Esophagus muscularis mucosa (tissue), 4 donors: ENCODE measurements around the gene DPY19L3. TPM values are rescaled to one million over a fixed set of nuclear protein-coding genes. Genes with fewer than 3 reads are reported as not detected.
A peak's percentile ranks its signal among the peaks of the same experiment; 100 is the strongest.
"Not testable (repeated sequence)": the region's sequence is repeated elsewhere in the genome, so short reads cannot be mapped to it uniquely, and the experiment has no call there.

ENCODE experiments used
- DNase-seq: peaks from one replicate; pipeline ENCODE4 v3.0.0-alpha.2; 2017; ENCODE audit errors: extremely low spot score
- H3K27ac ChIP-seq, 4 donors: fragments of 200-600 bp; sonication (generic); replicated peaks in 1 of 4; 1 replicate in 3 of 4; 2 replicates in 1 of 4; pipeline ENCODE4 v1.5.1; 2016 to 2019; ENCODE audit warnings: mild to moderate bottlenecking in 1 of 4
- H3K27me3 ChIP-seq, 4 donors: fragments of 200-600 bp; sonication (generic); one replicate each; pipeline versions ENCODE4 v1.5.1 to v1.6.0; 2016 to 2019
- H3K36me3 ChIP-seq, 4 donors: fragments of 200-600 bp; sonication (generic); one replicate each; pipeline ENCODE4 v1.5.1; 2016 to 2019
- H3K4me1 ChIP-seq, 4 donors: fragments of 200-600 bp; sonication (generic); one replicate each; pipeline ENCODE4 v1.5.1; 2016 to 2019
- H3K4me3 ChIP-seq, 4 donors: fragments of 200-600 bp; sonication (generic); 1 replicate in 2 of 4; 2 replicates in 2 of 4; pipeline ENCODE4 v1.5.1; 2016 to 2019; ENCODE audit warnings: mild to moderate bottlenecking in 4 of 4, moderate library complexity in 1 of 4
- H3K9me3 ChIP-seq, 4 donors: fragments of 200-600 bp; sonication (generic); 1 replicate in 3 of 4; 2 replicates in 1 of 4; pipeline ENCODE4 v1.5.1; 2016 to 2019
- CTCF ChIP-seq, 3 experiments: fragments of 200-600 bp in 2 of 3; fragments of 450-650 bp in 1 of 3; sonication (generic) in 2 of 3; IDR thresholded peaks; one replicate each; pipeline ENCODE4 v1.5.1; 2017 to 2019; ENCODE audit warnings: antibody characterized with exemption in 3 of 3, mild to moderate bottlenecking in 2 of 3, moderate library complexity in 1 of 3
- EP300 ChIP-seq: sonication (generic); formaldehyde crosslinking; IDR thresholded peaks from one replicate; pipeline ENCODE4 v1.6.1; 2017; ENCODE audit warnings: antibody characterized with exemption
- POLR2A ChIP-seq: fragments of 450-650 bp; IDR thresholded peaks from one replicate; pipeline ENCODE4 v1.6.1; 2017; ENCODE audit warnings: antibody characterized with exemption, moderate library complexity, mild to moderate bottlenecking, low read depth
- POLR2AphosphoS5 ChIP-seq, 2 donors: sonication (generic); formaldehyde crosslinking; IDR thresholded peaks; one replicate each; pipeline ENCODE4 v1.6.1; 2017; ENCODE audit warnings: antibody characterized with exemption in 2 of 2
- WGBS: methylation state at CpG from one replicate; pipeline ENCODE4 v1.1.5; 2018; 5-methylcytosine and 5-hydroxymethylcytosine counted together
- intact Hi-C: fragments of 100-400 bp; cut with DNase I; formaldehyde crosslinking; loops from one replicate; pipeline ENCODE4 v1.15.1; 2023
- total RNA-seq, 4 donors: library from RNA; depleted of rRNA; stranded (reverse); fragments of >200 nt; gene quantifications; one replicate each; pipeline versions ENCODE4 v1.1.0 to v1.2.1, GENCODE V29; 2016

Gene DPY19L3
- total RNA-seq, 4 donors from 2014 or later: 13.6 to 16.4 (median 14.6) TPM

- no peaks in the 10 kb centered on the region for H3K4me1 ChIP-seq
- peak; percentile 91 for DNase-seq
- 75% methylated on average over 6 of the region's 6 CpGs for WGBS
- no peaks in the 10 kb centered on the region for H3K27me3 ChIP-seq
- no peak overlapping the region for H3K27ac ChIP-seq
- TF ChIP-seq POLR2AphosphoS5 (IDR thresholded peaks at IDR 0.05): no peak
- no peak for TF ChIP-seq EP300
- TF ChIP-seq POLR2A: no peak
- no peak for TF ChIP-seq CTCF (IDR thresholded peaks at IDR 0.05)
- no peak overlapping the region for H3K4me3 ChIP-seq
- no peaks in the 10 kb centered on the region for H3K36me3 ChIP-seq
- H3K9me3 ChIP-seq: no peaks in the 10 kb centered on the region
- intact Hi-C loops: no loop called here
These were observed 93.2 kb downstream of the DPY19L3 start for GRCh38 chr19:32498648-32499200.

- H3K27me3 ChIP-seq, intact Hi-C loops, H3K36me3 ChIP-seq, H3K27ac ChIP-seq, DNase-seq, H3K4me3 ChIP-seq, H3K4me1 ChIP-seq: not testable (repeated sequence)
- WGBS: 87% methylated on average over 4 of the region's 4 CpGs
- peaks cover 0 to 13% (median 8%) of the 10 kb centered on the region in 4 donors for H3K9me3 ChIP-seq
These were observed 106.9 kb downstream of the DPY19L3 start for GRCh38 chr19:32512498-32512897.

- Histone ChIP-seq H3K27ac (no peak overlapping the region), H3K4me3 (no peak overlapping the region), H3K36me3 (no peaks in the 10 kb centered on the region), H3K27me3 (peaks cover 0 to 11% (median 0%) of the 10 kb centered on the region in 4 donors), H3K4me1 (no peaks in the 10 kb centered on the region), H3K9me3 (peaks cover 0 to 9% (median 0%) of the 10 kb centered on the region in 4 donors)
- TF ChIP-seq CTCF (IDR thresholded peaks at IDR 0.05) (no peak), POLR2A (no peak), POLR2AphosphoS5 (IDR thresholded peaks at IDR 0.05) (no peak), EP300 (no peak)
- peak; percentile 2 for DNase-seq
- 42% methylated on average over 1 of the region's 1 CpG for WGBS
- intact Hi-C loops: no loop called here
These were observed 113.5 kb downstream of the DPY19L3 start for GRCh38 chr19:32519023-32519422.

- H3K4me1 ChIP-seq: no peaks in the 10 kb centered on the region
- 83% methylated on average over 9 of the region's 9 CpGs for WGBS
- no peak overlapping the region for H3K4me3 ChIP-seq
- no peak overlapping the region for H3K27ac ChIP-seq
- H3K27me3 ChIP-seq: peaks cover 0 to 19% (median 0%) of the 10 kb centered on the region in 4 donors
- TF ChIP-seq EP300 (no peak), POLR2A (no peak), POLR2AphosphoS5 (IDR thresholded peaks at IDR 0.05) (no peak), CTCF (IDR thresholded peaks at IDR 0.05) (no peak)
- peaks cover 0 to 1% (median 0%) of the 10 kb centered on the region in 4 donors for H3K9me3 ChIP-seq
- peak; percentile 26 for DNase-seq
- intact Hi-C loops: no loop called here
- no peaks in the 10 kb centered on the region for H3K36me3 ChIP-seq
These were observed 117.4 kb downstream of the DPY19L3 start for GRCh38 chr19:32522967-32523366.

GRCh38 chr19:32526895-32527294 is 121.3 kb downstream of the DPY19L3 start:
- H3K27ac ChIP-seq: no peak overlapping the region
- peak; percentile 55 for DNase-seq
- H3K36me3 ChIP-seq: no peaks in the 10 kb centered on the region
- peaks cover 0 to 13% (median 6%) of the 10 kb centered on the region in 4 donors for H3K9me3 ChIP-seq
- no peaks in the 10 kb centered on the region for H3K4me1 ChIP-seq
- H3K4me3 ChIP-seq: no peak overlapping the region
- intact Hi-C loops: no loop called here
- no peak for TF ChIP-seq EP300
- no peak for TF ChIP-seq POLR2AphosphoS5 (IDR thresholded peaks at IDR 0.05)
- no peak for TF ChIP-seq POLR2A
- no peak for TF ChIP-seq CTCF (IDR thresholded peaks at IDR 0.05)
- peaks cover 0 to 19% (median 0%) of the 10 kb centered on the region in 4 donors for H3K27me3 ChIP-seq
- 92% methylated on average over 4 of the region's 4 CpGs for WGBS
